ENCODE measurements around the gene DVL2.

DVL2 gene

GRCh38 chr17:7236808-7237207 is 2.5 kb upstream of the DVL2 start:
- TF ChIP-seq, protein P1, sequence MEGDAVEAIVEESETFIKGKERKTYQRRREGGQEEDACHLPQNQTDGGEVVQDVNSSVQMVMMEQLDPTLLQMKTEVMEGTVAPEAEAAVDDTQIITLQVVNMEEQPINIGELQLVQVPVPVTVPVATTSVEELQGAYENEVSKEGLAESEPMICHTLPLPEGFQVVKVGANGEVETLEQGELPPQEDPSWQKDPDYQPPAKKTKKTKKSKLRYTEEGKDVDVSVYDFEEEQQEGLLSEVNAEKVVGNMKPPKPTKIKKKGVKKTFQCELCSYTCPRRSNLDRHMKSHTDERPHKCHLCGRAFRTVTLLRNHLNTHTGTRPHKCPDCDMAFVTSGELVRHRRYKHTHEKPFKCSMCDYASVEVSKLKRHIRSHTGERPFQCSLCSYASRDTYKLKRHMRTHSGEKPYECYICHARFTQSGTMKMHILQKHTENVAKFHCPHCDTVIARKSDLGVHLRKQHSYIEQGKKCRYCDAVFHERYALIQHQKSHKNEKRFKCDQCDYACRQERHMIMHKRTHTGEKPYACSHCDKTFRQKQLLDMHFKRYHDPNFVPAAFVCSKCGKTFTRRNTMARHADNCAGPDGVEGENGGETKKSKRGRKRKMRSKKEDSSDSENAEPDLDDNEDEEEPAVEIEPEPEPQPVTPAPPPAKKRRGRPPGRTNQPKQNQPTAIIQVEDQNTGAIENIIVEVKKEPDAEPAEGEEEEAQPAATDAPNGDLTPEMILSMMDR (IDR thresholded peaks at IDR 0.05; ENCODE audit: insufficient read depth, low read depth, low read length, missing control alignments) = no peak
- no peak overlapping the region for H3K4me3 ChIP-seq (ENCODE audit: low read depth, low read length)
- DNase-seq (ENCODE audit: low read depth) = no peak

DNA sequence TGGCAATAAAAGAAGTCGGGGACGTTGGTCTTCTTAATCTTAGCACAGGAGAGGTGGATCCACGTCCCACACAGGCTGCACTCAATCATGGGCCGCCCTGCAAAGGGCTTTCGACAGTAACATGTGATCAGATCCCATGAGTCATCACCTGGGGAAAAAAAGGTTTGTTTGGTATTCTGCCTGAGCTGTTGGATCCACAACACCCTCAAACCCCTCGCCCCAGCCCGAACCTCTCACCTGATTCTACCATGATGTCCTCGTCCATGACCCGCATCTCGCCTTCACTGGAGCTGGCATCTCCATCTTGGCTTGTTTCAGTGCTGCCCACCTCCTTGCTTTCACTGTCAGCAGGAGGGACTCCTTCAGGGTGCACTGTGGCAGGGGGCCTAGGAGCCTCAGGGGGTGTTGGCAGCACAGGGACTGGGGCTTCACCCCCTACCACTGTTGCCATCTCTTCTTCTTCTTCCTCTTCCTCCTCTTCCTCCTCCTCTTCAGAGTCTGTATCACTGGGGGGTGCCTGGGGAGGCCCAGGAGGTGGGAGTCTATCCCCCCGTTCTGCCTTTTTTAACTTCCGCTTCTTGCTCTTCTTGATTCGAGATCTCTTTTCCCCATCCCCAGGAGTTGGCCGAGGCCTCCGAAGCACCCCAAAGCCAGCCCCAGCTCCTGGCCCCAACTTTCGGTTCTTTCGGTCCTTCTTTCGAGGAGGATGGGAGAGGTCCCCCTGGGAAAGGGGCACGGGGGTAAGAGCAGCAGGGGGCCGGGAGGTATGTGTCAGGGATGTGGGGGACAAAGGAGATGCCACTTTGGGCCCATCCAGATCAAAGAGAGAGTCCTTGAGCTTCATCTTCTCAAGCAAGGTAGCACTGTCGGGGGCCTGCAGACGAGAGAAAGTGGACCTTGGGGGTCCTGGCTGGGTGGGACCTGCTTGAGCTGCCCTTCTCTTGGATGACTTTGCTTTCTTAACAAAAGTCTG is 1.7 kb upstream of the DVL2 start:
- H3K4me3 ChIP-seq (ENCODE audit: low read depth, low read length) = no peak overlapping the region
- TF ChIP-seq, protein P1 (IDR thresholded peaks at IDR 0.05; ENCODE audit: insufficient read depth, low read depth, low read length, missing control alignments) = no peak
- no peak for DNase-seq (ENCODE audit: low read depth)

DNA sequence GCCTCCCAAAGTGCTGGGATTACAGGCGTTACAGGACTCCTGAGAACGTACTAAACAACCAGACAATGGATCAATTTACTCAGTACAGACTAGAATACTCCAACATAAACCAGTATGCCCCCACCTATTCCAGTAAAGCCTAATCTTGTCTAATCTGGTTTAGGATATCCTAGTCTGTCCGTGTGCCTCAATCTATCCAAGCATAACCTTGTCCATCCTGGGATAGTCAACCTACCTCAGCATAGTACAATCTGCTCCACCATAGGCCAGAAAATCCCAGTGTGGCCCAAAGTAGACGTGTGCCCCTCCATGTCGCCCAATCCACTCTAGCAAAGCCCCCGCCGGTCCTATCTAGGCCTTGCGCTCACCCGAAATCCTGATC is 625 bp downstream of the DVL2 start:
- no peak for DNase-seq (ENCODE audit: low read depth)
- TF ChIP-seq, protein P1 (IDR thresholded peaks at IDR 0.05; ENCODE audit: insufficient read depth, low read depth, low read length, missing control alignments) = no peak
- H3K4me3 ChIP-seq (ENCODE audit: low read depth, low read length) = peak overlapping the region; percentile 96

- TF ChIP-seq, protein P1 (IDR thresholded peaks at IDR 0.05; ENCODE audit: insufficient read depth, low read depth, low read length, missing control alignments) = no peak
- DNase-seq (ENCODE audit: low read depth) = no peak
- H3K4me3 ChIP-seq (ENCODE audit: low read depth, low read length) = no peak overlapping the region
These were observed 2.2 kb downstream of the DVL2 start for GRCh38 chr17:7232114-7232513.

- H3K4me3 ChIP-seq (ENCODE audit: low read depth, low read length) = no peak overlapping the region
- TF ChIP-seq, protein P1 (IDR thresholded peaks at IDR 0.05; ENCODE audit: insufficient read depth, low read depth, low read length, missing control alignments) = no peak
- DNase-seq (ENCODE audit: low read depth) = no peak
These were observed 4.8 kb downstream of the DVL2 start for GRCh38 chr17:7229504-7229903.

DNA sequence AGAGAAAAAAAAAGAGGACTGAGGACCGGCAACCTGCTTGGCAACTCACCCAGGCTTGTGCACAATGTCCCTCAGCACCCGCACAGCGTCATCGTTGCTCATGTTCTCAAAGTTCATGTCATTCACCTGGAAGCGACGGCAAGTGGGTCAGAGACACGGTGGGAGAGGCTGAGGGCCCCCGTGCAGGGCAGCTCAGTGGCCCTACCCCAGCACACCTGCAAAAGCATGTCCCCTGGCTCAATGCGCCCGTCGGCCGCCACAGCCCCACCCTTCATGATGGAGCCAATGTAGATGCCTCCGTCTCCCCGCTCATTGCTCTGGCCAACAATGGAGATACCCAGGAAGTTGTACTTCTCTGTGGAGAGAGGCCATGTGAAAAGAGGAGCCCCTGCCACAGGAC is 5.4 kb downstream of the DVL2 start:
- TF ChIP-seq, protein P1 (IDR thresholded peaks at IDR 0.05; ENCODE audit: insufficient read depth, low read depth, low read length, missing control alignments) = no peak
- DNase-seq (ENCODE audit: low read depth) = no peak
- H3K4me3 ChIP-seq (ENCODE audit: low read depth, low read length) = no peak overlapping the region
